Hematopoietic multipotent progenitor cell treated with erythropoietin and hydrocortisone succinate and interleukin-3 and kit ligand, for 15 days (in vitro differentiated cells): ENCODE data around the gene KDM6A.
"Not testable (repeated sequence)": the region's sequence is repeated elsewhere in the genome, so short reads cannot be mapped to it uniquely, and the experiment has no call there.

Experiments used
- DNase-seq: peaks from one replicate; pipeline ENCODE4 v3.0.0-alpha.2; 2015; ENCODE audit warnings: low spot score

Gene KDM6A

DNA sequence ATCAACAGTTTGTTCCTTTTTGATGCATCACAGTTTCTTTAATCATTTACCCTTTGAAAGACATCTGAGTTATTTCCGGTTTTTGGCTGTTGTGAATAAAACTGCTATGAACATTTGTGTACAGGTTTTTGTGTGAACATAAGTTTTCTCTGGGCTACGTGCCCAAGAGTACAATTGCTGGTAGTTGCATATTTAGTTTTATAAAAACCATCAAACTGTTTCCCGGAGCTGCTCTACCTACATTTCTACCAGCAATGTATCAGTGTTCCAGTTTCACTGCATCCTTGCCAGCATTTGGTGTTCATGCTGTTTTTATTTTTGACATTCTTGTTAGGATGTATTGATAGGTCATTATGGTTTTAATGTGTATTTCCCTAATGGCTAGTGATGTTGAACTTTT is 17.3 kb downstream of the KDM6A start:
- no peak for DNase-seq

DNA sequence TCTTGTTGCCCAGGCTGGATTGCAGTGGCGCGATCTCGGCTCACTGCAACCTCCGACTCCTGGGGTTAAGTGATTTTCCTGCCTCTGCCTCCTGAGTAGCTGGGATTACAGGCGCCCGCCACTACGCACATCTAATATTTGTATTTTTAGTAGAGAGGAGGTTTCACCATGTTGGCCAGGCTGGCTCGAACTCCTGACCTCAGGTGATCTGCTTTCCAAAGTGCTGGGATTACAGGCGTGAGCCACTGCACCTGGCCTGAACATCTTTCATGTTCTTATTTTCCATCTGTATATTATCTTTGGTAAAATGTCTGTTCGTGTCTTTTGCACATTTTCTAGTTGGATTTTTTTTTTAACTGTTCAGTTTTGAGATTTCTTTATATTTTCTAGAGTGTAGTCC is 17.7 kb downstream of the KDM6A start:
- DNase-seq: not testable (repeated sequence)

DNA sequence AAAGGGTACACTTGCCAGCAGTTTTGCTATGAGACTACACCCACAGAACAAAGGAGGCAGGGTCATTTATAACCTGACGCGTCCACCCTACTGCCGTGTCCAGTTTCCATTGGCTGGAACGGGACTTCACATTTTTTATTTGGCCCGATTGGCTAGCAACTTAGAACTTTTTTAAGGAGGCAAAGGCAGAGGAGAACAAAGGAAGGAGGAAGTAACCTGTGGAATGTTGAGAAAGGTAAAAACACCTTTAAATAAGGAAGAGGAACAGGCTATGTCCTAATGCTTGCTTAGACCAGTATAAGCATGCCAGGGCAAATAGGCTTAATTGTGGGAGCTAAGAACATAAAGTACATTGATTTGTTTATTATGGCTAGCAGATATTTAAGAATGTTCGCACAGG is 18.7 kb downstream of the KDM6A start:
- DNase-seq: no peak

DNA sequence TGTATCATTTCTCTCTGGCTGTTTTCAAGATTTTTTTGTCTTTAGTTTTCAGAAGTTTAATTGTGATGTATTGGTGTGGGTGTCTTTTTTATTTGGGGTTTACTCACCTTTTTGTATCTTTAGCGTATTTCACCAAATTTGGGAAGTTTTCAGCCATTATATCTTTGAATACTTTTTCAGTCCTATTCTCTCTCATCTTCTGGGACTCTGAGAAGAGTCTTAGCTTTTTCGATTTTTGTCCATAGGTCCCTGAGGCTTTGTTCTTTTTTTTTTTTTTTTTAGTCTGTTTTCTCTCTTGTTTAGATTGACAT is 23.8 kb downstream of the KDM6A start:
- DNase-seq: no peak

DNA sequence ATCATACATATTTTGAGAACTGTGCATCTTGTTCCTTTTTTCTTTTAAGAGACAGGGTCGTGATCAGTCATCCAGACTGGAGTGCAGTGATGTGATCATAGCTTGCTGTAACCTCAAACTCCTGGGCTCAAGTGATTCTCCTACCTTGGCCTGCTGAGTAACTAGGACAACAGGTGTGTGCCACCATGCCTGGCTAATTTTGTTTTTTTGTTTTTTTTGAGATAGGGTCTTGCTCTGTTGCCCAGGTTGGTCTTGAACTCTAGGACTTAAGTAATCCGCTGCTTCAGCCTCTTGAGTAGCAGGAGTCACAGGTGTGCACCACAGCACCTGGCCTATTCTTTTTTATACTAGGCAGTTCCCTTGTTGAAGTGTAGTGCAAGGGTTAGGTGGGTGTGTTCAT is 24.6 kb downstream of the KDM6A start:
- DNase-seq: no peak

DNA sequence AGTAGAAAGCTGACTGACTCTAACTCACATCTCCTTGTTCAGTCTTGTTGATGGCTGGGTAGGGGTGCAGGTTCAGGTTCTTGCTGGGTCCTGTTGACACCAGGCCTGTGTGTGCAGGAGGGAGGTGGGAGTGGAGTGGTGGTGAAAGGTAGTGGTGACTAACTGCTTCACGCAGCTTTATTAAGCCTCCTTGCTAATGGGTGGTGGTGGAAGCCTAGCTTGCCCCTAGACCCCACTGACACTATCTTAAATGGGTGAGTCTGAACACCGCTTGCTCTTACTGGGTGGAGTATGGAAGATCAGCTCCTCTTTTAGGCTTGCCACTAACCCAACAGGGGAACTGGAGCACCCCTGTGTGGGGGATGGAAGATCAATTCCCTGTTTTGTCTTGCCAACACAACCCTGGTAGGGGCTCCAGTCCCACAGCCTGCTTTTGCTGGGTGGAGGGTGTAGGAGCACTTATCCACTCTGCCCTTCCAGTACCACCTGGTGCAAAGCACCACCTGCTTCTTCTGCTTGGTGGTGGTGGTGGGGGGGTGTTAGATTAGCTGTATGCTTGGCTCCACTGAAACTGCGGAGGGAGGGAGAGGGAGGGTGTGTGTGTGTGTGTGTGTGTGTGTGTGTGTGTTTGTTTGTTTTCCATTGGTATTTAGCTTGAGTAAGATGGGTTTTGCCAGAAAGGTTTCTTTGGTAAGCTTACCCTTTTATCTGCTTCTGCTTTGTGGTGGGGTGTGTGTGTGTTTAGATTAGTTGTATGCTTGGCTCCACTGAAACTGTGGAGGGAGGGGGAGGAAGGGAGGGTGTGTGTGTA is 25.6 kb downstream of the KDM6A start:
- no peak for DNase-seq

DNA sequence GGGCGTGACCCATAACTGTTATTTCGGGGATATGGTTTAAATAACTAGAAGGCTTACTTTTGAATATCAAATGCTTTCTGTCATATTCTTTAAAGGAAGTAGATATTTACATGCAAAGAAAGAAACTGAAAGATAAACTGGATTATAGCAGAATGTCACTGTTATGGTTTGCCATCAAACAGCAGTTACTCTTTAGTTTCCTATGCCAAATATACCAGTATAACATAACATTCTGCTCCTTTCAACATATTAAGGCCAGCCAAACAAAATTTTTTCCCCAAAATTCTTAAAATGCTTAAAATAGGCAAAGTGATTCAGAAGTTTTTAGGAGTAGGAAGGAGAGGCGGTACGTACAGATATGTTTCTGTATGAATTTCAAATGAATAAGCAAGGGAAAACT is 27.0 kb downstream of the KDM6A start:
- DNase-seq: no peak

DNA sequence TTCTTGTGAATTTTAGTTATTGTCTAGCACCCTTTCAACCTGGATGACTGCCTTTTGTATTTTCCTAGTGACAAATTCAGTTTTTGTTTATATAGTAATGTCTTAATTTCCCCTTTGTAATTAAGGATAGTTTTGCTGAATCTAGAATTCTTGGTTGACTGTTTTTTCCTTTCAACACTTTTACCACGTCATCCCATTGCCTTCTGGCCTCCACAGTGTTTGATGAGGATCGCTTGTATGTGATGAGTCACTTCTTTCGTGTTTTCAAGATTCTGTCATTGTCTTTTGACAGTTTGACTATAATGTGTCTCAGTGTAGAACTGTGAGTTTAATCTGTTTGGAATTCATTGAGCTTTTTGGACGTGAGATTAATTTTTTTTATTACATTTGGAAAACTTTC is 30.1 kb downstream of the KDM6A start:
- no peak for DNase-seq

DNA sequence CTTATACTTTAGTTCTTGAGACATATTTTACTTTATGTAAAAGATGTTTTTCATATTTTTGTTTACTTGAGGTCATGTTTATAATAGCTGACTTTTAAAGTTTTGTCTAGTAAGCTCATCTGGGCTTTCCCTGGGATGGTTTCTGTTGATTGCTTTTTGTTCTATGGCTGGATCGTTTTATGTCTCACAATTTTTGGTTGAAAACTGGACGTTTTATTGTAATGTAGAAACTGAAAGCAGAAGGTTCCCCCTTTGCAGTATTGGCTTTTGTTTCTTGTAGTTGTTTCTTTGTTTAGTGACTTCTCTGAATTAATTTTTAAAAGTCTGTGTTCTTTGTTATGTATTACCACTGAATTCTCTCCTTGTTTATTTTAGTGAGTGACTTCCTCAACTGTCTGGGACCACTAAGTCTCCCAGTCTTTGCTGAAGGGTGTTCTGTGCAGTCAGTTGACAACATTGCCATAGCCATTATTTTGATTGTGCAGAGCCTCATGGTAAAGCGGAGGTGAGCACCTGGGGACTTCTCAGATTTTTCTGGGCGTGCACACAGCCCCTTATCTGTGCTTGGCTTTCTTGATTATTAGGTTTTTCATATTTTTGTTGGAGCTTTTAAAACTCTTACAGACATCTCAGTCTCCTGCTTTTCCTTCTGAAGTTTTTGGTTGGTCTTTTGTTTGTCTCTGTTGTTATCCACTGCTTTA is 31.0 kb downstream of the KDM6A start:
- no peak for DNase-seq

DNA sequence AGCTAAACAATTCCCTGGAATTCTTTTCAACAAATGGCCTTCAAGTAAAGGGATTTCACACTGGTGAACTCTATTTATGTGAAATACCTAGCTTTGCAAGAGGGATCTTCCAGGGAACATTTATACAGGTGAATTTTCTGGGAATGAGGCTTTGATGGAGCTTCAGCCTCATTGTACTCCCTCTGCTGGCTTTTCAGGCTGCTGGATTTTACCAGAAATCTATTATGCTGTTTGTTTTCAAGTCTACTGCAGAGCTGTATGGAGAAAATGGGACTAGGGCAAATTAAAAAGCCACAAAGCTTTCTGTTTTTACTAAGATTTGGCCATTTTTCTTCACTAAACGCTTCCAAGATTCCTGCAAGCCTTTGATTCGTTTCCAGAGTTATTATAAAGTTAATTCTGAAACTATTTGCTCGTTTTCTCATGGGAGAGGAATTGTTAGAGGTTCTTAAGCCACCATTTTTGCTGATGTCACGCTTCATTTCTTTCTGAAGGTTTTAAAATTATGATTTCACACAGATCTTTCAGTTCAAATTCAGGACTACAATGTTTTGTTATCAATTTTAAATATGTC is 31.6 kb downstream of the KDM6A start:
- no peak for DNase-seq

DNA sequence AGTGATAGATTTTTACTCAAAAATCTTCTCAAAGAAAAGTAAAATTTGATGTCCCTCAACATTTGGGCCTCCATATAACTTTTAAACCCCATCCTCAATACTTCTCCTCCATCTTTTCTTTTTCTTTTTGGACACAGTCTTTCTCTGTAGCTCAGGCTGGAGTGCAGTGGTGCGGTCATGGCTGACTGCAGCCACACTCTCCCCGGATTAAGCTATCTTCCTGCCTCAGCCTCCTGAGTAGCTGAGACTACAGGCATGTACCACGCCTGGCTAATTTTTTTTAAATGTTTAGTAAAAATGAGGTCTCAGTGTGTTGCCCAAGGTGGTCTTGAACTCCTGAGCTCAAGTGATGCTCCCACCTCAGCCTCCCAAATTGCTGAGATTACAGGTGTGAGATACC is 33.1 kb downstream of the KDM6A start:
- DNase-seq: no peak

DNA sequence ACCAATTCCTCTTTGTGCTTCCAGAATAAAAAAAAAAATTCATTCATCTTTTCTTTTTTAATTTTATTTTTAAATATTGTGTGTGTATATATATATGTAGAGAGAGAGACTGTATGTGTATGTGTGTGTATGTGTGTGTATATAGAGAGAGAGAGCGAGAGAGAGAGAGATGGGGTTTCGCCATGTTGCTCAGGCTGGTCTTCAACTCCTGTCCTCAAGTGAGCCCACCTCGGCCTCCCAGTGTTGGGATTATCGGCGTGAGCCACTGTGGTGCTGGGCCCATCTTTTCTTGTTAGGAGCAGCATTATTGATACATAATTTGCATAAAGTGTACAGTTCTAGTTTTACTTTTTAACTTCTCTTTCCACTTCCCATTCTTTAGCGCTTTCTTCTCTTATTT is 33.6 kb downstream of the KDM6A start:
- no peak for DNase-seq

DNA sequence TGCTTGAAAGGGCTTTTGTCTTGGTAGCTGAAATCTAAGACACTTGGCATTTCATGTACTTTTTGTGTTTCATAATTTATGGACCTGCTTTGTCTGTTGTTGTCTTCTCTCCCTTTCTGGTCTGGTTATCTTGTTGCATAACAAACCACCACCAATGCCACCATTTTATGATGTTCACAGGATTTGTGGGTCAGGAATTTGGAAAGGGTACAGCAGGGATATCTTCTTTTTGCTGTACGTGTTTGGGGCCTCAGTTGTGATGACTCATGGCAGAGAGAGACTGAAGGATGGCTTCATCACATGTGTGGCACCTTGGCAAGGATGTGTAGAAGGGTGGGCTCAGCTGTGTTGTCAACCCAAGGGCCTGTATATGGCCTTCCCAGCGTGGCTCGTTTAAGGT is 35.2 kb downstream of the KDM6A start:
- peak; percentile 50 for DNase-seq

DNA sequence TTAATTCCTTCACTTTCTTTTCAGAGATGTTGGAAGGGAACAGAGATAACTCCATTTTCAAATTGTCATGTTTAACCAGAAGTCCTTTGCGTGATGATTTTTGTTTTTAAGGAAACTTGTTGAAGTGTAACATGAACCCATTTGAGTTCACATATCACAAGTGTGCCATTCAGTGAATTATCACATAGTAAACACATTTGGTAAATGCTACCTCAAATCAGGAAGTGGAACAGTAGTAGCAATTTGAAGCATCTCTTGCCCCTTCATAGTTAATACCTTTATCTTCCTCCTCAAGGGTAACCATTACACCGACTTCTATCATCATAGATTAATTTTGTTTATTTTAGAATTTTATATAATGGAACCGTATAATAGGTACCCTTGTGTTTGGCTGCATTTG is 35.8 kb downstream of the KDM6A start:
- DNase-seq: no peak

DNA sequence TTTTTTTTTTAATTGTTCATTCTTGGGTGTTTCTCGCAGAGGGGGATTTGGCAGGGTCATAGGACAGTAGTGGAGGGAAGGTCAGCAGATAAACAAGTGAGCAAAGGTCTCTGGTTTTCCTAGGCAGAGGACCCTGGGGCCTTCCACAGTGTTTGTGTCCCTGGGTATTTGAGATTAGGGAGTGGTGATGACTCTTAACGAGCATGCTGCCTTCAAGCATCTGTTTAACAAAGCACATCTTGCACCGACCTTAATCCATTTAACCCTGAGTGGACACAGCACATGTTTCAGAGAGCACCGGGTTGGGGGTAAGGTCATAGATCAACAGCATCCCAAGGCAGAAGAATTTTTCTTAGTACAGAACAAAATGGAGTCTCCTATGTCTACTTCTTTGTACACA is 37.5 kb downstream of the KDM6A start:
- DNase-seq: not testable (repeated sequence)

DNA sequence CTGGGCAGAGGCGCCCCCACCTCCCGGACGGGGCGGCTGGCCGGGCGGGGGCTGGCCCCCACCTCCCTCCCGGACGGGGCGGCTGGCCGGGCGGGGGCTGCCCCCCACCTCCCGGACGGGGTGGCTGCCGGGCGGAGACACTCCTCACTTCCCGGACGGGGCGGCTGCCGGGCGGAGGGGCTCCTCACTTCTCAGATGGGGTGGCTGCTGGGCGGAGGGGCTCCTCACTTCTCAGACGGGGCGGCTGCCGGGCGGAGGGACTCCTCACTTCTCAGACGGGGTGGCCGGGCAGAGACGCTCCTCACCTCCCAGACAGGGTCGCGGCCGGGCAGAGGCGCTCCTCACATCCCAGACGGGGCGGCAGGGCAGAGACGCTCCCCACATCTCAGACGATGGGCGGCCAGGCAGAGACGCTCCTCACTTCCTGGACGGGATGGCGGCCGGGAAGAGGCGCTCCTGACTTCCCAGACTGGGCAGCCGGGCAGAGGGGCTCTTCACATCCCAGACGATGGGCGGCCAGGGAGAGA is 38.1 kb downstream of the KDM6A start:
- DNase-seq: not testable (repeated sequence)

DNA sequence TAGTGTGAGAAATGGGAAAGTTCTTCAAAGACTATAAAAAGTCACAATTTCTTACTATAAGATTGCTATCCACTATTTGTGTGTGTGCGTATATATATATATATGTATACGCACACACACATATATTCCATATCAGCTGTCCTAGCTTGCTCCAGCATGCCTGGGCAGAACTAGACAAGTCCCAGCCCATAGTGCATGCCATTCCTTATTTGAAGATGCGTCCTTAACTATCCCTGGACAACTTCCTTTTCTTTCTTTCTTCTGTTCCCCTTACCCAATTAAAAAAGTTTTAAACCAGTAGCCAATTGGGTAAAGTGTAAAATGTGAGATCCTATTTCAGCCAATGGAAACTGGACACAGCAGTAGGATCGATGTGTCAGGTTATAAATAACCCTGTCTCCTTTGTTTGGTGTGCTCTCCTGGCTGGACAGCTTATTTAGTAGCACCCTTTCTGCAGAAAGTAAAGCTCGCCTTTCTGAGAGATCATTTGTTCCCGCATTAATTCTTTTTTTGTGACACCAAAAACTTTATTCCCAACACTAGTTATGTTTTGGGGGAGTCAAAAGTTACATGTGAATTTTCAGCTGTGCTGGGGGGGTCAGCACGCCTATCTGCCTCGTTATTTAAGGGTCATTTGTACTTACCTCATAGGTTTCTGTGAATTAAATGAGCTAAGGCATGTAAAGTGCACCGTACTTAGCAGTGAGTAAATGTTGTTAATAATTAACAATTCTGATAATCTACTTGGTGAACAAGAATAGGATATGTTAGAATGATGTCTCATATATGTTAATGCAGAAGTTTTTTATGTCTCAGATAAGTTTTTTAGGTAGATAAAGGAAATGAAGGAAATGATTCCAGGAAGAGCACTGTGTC is 40.9 kb downstream of the KDM6A start:
- no peak for DNase-seq

DNA sequence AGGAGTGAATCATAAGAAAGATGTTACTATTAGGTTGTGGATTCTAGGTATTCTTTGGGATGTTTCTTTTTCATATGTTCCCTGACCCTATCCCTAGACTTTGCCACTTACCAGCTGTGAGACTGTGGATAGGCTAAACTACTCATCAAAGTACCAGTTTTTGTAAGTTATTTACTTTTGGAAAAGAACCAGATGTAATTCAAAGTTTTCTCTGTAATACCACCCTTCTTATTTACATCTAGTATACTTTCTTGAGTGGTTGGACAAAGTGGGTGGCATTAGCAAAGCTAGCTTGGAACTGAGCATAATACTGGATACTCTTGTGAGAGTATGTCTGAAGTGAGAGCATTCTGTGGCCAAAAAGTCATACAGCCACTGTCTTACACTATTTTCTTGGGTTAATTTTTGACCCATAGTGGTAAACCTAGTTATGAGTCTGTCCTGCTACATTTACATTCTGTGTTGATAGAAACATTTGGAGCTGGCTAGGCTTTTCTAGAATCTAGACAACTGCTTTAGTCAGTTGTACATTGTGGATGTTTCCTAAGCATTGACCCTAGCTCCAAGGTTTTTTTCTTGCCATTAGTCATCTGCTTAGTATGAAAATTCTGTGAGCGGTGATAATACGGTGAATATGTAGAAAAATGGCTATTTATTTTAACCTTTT is 41.7 kb downstream of the KDM6A start:
- DNase-seq: no peak

DNA sequence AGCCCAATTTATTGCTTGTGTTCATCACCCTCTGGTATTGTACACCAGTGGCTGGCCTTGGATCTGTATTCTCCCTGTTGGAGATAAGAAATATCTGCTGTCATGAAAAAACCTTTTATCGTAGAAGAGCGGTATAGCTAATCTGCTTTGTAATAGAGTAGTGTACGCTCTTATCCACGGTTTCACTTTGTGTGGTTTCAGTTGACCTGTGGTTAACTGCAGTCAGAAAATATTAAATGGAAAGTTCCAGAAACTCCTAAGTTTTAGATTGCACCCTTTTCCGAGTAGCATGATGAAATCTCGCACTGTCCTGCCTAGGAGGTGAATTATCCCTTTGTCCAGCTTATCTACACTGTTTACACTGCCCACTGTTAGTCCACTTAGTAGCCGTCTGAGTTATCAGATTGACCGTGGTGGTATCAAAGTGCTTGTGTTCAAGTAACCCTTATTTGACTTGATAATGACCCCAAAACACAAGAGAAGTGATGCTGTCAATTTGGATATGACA is 42.4 kb downstream of the KDM6A start:
- peak; percentile 30 for DNase-seq

DNA sequence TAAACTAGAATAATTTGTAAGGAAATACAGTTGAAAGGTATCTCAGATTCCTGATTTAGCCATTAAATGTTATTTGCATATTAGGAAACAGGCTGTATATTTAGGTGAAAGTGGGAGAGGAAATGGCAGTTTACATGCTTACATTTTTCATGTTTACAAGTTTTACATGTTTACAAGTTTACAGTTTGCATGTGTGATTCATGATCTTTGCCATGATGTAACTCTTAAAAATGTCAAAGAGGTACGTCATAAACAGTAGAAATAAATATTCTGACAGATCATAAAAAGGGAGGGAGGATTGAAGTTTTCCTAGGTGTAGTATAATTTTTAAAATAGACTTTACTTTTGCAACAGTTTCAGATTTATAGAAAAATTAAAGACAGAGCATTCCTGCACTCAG is 45.7 kb downstream of the KDM6A start:
- no peak for DNase-seq

DNA sequence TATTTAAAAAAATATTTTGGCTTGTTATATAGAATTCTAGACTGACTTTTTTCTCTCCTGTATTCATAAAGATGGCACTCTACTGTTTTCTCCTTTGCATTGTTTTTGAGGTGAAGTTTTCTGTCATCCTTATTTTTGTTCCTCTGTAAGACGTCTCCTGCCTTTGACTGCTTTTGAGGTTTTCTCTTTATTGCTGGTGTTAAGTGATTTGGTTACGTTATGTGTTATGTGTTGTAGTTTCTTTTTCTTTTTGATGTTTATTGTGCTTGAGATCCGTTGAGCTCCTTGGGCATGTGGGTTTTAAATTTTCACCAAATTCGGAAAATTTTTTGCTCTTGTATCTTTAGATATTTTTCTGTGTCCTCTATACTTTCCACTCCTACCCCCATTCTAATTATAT is 50.0 kb downstream of the KDM6A start:
- DNase-seq: no peak

DNA sequence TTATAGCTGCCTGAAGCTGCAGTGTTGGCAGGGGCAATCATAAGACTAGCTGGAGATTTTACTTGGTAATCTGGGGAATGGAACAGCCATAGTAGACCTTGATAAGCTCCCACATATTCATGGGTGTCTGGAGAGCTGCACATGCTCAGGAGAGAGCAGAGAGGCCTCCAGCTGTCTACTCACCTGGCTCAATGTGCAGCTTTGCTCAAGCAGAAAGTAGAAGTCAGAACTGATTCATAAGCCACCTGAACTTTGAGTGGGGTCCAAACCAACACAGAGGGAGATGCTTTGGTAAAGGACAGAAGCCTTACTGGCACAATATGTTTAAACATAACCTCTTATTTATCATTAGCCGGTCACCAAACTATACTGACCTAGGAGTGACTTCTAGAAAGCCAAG is 54.4 kb downstream of the KDM6A start:
- DNase-seq: no peak
